HG03064 (cell line): ENCODE results near the gene BDKRB2.

ENCODE experiments used
- ATAC-seq: cut with Tn5 transposase; IDR thresholded peaks from one replicate; pipeline ENCODE4 v1.9.1; 2021; ENCODE audit warnings: low read depth; ENCODE audit not compliant: unreplicated experiment

BDKRB2 gene

GRCh38 chr14:96176275-96176674, 28.4 kb upstream of the BDKRB2 start:
- ATAC-seq, result no peak

- ATAC-seq, result no peak
Measured at GRCh38 chr14:96176811-96177211, 27.8 kb upstream of the BDKRB2 start.

GRCh38 chr14:96177766-96178375, 26.8 kb upstream of the BDKRB2 start:
- ATAC-seq, result no peak

GRCh38 chr14:96178461-96179321, 25.9 kb upstream of the BDKRB2 start:
- no peak for ATAC-seq

- no peak for ATAC-seq
Measured at GRCh38 chr14:96180043-96180874, 24.4 kb upstream of the BDKRB2 start.

GRCh38 chr14:96181186-96182056, 23.2 kb upstream of the BDKRB2 start:
- ATAC-seq, result no peak

GRCh38 chr14:96182546-96182945, 22.1 kb upstream of the BDKRB2 start:
- no peak for ATAC-seq

- ATAC-seq, result no peak
Measured at GRCh38 chr14:96184737-96185136, 19.9 kb upstream of the BDKRB2 start.

DNA sequence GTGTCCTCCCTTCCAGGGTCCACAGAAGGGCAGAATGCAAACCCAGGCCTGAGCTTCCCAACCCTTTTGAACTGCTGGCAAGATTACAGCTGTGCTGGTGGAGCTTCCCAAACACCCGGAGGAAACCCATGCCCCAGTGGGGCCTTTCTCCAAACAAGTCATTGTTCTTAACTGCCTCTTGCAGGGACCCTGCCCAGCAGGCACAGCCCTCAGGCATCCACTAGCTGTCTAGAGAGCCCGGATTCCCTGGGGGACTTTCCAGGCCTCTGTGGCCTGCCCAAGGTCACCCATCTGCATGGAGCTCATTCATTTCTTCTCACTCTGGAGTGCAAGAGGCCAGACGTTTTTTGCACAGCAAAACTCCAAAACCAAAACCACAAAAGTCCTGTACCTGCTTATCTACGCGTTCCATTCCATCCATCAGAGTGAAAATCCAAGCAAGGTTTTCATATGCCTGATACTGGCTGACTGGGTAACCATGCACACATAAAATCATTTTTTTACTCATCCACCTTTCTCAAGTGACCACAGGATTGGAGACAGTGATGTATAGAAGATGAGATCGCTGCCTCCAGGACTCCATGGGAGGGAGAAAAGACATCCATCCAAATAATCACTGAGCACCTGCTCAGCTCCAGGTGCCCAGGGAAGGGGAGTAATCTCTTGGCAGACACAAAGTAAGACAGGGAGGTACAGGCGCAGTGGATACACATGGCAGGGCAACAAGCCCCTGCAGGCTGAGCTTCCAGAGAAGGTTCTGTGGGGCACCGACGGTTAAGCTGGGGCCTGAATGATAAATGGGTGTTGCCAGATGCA, 17.2 kb upstream of the BDKRB2 start:
- ATAC-seq, result no peak

DNA sequence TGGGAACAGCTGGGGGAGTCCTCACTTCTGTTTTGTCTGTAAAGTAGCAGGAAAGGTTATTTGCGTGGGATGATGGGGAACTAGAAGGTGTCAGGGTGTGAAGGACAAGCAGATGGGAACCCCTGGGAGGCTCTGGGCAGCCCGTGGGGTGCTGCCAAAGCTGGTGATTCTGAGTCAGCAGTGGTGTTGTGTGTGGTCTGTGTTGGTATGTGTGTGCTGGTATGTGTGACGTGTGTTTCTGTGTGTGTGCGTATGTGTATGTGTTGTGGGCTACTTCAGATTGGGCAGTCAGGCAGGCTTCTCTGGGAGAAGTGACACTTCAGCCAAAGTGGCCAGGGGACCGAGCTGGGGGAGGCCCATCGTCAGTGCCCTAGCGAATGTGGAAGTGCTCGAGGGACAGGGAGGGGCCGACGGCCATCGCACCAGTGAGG, 15.3 kb upstream of the BDKRB2 start:
- ATAC-seq, result no peak

DNA sequence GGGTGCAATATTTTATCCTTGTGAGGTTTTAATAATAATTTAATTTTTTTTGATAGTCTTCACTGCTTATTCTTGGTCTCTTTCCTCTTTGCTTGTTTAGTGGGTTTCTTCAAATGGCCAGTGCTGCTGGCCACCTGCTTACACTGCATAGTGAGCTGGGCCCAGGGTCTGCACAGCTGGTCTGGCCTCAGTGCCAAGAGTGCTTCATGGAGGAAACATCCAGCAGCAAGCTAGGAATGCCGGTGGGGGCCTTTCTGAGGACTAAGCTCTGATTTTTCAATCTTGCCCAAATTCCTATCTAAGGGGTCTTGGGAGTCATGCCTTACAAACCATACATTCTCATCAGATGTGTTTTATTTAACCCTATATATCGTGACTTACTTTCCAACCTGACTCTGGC, 13.3 kb upstream of the BDKRB2 start:
- no peak for ATAC-seq

DNA sequence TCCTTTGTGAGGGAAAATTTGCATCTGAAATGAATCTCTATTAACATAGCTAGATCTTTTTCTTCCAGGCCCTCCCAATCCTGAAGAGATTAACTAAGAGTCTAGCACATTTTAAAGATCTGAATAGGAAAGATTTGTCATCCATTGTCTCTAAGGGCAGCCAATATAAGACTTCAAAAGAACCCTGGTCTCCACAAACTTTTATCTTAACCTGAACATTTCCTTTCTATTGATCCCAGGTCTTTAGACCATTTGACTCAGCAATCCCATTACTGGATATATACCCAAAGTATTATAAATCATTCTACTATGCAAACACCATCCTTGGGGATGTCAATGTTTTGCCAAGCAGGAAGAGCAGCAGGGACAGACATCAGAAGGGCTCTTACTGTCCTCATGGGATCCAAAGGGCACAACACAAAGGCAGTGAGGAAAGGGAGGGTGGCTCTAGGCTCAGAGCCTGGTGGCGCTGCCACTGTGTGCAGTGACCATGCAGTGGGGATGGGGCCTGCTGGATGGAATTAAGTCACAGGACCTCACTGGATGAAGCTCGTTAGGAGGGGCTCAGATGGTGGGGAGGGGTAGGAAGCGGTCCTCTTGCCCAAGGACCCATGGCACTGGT, 12.7 kb upstream of the BDKRB2 start:
- ATAC-seq, result no peak

GRCh38 chr14:96192975-96193805, 11.4 kb upstream of the BDKRB2 start:
- ATAC-seq, result no peak

- no peak for ATAC-seq
Measured at GRCh38 chr14:96194262-96194656, 10.4 kb upstream of the BDKRB2 start.

DNA sequence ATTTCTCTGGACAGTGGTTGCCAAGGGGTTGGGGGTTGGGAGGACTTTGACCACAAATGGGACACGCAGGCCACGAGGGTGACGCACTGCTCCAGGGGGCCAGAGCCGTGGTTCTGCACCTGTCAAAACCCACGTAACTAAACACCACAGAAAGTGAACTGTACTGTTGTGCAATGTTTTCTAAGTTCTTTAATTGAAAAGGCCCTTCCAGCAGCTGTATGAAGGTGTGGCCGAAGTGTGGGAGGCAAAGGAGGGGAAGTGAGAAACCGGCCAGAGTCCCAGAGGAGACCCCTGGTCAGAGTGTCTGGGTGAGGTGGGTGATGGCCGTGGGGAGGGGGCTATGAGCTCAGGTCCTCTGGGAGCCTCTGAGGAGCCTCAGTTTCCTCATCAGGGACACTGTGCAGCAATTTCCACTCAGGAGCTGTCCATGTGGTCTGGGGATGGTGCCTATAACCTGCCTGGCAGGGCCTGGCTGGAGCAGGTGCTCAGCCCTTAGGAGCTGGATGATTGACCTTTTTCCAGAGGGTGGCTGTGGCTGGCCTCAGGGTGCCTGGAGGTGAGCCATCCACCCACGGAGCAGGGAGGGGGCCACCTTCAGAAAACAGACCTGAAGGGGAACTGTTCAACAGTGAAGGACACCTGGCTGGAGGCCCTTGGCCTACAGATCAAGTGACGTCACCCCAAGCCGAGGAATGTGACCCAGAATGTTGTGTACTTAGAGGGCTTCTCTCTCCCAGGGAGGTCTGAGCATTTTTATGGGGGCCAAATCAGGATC, 9.8 kb upstream of the BDKRB2 start:
- no peak for ATAC-seq

- ATAC-seq, result no peak
Measured at GRCh38 chr14:96195441-96196081, 9.1 kb upstream of the BDKRB2 start.
